Liver (tissue), 3 donors: ENCODE data around the gene CLEC4G.

Source experiments
- EGR1 ChIP-seq, 2 donors: IDR thresholded peaks; 2 replicates each; pipeline ENCODE4 v1.6.1; 2016 to 2018; ENCODE audit warnings: antibody characterized with exemption in 2 of 2, low read depth in 2 of 2
- GABPA ChIP-seq, 2 donors: IDR thresholded peaks in 1 of 2; conservative IDR thresholded peaks in 1 of 2; 2 replicates each; pipeline ENCODE4 v1.6.1; 2016; ENCODE audit warnings: antibody characterized with exemption in 2 of 2, mild to moderate bottlenecking in 1 of 2, moderate library complexity in 1 of 2
- JUND ChIP-seq, 2 donors: IDR thresholded peaks; 2 replicates each; pipeline ENCODE4 v1.6.1; 2016; ENCODE audit warnings: antibody characterized with exemption in 2 of 2
- RAD21 ChIP-seq, 2 donors: IDR thresholded peaks; 2 replicates each; pipeline ENCODE4 v1.6.1; 2016; ENCODE audit warnings: antibody characterized with exemption in 2 of 2, mild to moderate bottlenecking in 2 of 2
- RXRA ChIP-seq, 2 donors: IDR thresholded peaks; 2 replicates each; pipeline ENCODE4 v1.6.1; 2017 to 2018; ENCODE audit warnings: antibody characterized with exemption in 2 of 2, mild to moderate bottlenecking in 1 of 2
- TAF1 ChIP-seq: conservative IDR thresholded peaks from 2 replicates; pipeline ENCODE4 v1.6.1; 2016; ENCODE audit warnings: antibody characterized with exemption, mild to moderate bottlenecking
- YY1 ChIP-seq: IDR thresholded peaks from 2 replicates; pipeline ENCODE4 v1.6.1; 2016; ENCODE audit warnings: antibody characterized with exemption, mild to moderate bottlenecking
- TF ChIP-seq, protein P1 (sequence below): fragments of 150-350 bp; IDR thresholded peaks from 2 replicates; pipeline ENCODE4 v1.5.1; 2017; ENCODE audit warnings: improper control_type of control experiment, low read depth, low read length; ENCODE audit not compliant: missing input control
- TF ChIP-seq, protein P2 (sequence below): IDR thresholded peaks from 2 replicates; pipeline ENCODE4 v1.6.1; 2016; ENCODE audit warnings: antibody characterized with exemption, mild to moderate bottlenecking
- donor health status: healthy.
- donor health status: healthy.

DNA sequence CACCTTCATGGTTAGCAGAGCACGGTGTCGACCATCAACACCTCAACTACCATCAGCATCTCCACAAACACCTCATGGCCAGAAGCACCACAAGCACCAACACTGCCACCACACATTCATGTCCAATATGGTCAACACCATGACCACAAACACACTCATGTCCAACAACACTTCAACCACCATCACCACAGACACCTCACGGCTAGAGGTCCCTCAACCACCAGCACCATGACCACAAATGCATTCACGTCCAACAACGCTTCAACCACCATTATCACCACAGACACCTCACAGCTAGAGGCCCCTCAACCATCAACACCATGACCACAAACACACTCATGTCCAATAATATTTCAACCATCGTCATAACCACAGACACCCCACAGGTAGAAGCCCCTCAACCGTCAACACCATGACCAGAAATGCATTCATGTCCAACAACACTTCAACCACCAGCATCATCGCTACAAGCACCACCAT, 41.1 kb downstream of the CLEC4G start:
- TF ChIP-seq, protein P1, sequence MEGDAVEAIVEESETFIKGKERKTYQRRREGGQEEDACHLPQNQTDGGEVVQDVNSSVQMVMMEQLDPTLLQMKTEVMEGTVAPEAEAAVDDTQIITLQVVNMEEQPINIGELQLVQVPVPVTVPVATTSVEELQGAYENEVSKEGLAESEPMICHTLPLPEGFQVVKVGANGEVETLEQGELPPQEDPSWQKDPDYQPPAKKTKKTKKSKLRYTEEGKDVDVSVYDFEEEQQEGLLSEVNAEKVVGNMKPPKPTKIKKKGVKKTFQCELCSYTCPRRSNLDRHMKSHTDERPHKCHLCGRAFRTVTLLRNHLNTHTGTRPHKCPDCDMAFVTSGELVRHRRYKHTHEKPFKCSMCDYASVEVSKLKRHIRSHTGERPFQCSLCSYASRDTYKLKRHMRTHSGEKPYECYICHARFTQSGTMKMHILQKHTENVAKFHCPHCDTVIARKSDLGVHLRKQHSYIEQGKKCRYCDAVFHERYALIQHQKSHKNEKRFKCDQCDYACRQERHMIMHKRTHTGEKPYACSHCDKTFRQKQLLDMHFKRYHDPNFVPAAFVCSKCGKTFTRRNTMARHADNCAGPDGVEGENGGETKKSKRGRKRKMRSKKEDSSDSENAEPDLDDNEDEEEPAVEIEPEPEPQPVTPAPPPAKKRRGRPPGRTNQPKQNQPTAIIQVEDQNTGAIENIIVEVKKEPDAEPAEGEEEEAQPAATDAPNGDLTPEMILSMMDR, result no peak
- no peak for TF ChIP-seq TAF1
- TF ChIP-seq YY1, result no peak
- TF ChIP-seq JUND (IDR thresholded peaks at IDR 0.05), result no peak
- no peak for TF ChIP-seq RAD21 (IDR thresholded peaks at IDR 0.05)
- TF ChIP-seq GABPA (IDR thresholded peaks at IDR 0.05 in 1 of 2, conservative IDR thresholded peaks at IDR 0.05 in 1 of 2), result no peak
- TF ChIP-seq, protein P2, sequence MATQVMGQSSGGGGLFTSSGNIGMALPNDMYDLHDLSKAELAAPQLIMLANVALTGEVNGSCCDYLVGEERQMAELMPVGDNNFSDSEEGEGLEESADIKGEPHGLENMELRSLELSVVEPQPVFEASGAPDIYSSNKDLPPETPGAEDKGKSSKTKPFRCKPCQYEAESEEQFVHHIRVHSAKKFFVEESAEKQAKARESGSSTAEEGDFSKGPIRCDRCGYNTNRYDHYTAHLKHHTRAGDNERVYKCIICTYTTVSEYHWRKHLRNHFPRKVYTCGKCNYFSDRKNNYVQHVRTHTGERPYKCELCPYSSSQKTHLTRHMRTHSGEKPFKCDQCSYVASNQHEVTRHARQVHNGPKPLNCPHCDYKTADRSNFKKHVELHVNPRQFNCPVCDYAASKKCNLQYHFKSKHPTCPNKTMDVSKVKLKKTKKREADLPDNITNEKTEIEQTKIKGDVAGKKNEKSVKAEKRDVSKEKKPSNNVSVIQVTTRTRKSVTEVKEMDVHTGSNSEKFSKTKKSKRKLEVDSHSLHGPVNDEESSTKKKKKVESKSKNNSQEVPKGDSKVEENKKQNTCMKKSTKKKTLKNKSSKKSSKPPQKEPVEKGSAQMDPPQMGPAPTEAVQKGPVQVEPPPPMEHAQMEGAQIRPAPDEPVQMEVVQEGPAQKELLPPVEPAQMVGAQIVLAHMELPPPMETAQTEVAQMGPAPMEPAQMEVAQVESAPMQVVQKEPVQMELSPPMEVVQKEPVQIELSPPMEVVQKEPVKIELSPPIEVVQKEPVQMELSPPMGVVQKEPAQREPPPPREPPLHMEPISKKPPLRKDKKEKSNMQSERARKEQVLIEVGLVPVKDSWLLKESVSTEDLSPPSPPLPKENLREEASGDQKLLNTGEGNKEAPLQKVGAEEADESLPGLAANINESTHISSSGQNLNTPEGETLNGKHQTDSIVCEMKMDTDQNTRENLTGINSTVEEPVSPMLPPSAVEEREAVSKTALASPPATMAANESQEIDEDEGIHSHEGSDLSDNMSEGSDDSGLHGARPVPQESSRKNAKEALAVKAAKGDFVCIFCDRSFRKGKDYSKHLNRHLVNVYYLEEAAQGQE, result no peak
- TF ChIP-seq RXRA (IDR thresholded peaks at IDR 0.05), result no peak
- no peak for TF ChIP-seq EGR1 (IDR thresholded peaks at IDR 0.05; ENCODE audit: low read depth in 2 of 2)
